Measurements from ENCODE around the gene TCIRG1.

GRCh38 chr11:68080860-68081259 lies 42.0 kb downstream of the TCIRG1 start:
- TF ChIP-seq, protein P1, sequence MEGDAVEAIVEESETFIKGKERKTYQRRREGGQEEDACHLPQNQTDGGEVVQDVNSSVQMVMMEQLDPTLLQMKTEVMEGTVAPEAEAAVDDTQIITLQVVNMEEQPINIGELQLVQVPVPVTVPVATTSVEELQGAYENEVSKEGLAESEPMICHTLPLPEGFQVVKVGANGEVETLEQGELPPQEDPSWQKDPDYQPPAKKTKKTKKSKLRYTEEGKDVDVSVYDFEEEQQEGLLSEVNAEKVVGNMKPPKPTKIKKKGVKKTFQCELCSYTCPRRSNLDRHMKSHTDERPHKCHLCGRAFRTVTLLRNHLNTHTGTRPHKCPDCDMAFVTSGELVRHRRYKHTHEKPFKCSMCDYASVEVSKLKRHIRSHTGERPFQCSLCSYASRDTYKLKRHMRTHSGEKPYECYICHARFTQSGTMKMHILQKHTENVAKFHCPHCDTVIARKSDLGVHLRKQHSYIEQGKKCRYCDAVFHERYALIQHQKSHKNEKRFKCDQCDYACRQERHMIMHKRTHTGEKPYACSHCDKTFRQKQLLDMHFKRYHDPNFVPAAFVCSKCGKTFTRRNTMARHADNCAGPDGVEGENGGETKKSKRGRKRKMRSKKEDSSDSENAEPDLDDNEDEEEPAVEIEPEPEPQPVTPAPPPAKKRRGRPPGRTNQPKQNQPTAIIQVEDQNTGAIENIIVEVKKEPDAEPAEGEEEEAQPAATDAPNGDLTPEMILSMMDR (IDR thresholded peaks at IDR 0.05): no peak
- no peak for TF ChIP-seq POLR2AphosphoS5 (IDR thresholded peaks at IDR 0.05)

All from upper lobe of left lung (tissue), 4 donors.